HepG2 (cell line): Measurements from ENCODE around the gene PLD1. TPM values are rescaled to one million over a fixed set of nuclear protein-coding genes. Genes with fewer than 3 reads are reported as not detected.

ENCODE experiments used
- ATAC-seq: fragments of 200-7000 bp; cut with Tn5 transposase; 3 replicates; pipeline ENCODE4 v1.9.1; 2020; ENCODE audit warnings: mild to moderate bottlenecking, moderate library complexity
- BruUV-seq: library from RNA; stranded (reverse); fragments of 400-500 nt; replicated peaks from 2 replicates; lab custom pipeline; 2021; lab: Mats Ljungman, UMichigan
- CTCF ChIA-PET: fragments of 300-600 bp; formaldehyde crosslinking; extraction: SDS; loops from one replicate; lab custom pipeline; 2021; ENCODE audit warnings: low total read pairs, inconsistent platforms, low intra/inter-chr PET ratio; lab: Yijun Ruan, JAX
- POLR2A ChIA-PET: fragments of 350-600 bp; sonication (Branson Sonifier 250); formaldehyde crosslinking; loops from one replicate; lab custom pipeline; 2020; ENCODE audit warnings: antibody characterized with exemption, inconsistent platforms; lab: Yijun Ruan, JAX
- DNase-seq: peaks from one replicate; pipeline ENCODE4 v3.0.0-alpha.2; 2015; ENCODE audit warnings: low spot score
- FAIRE-seq: peaks from 3 replicates; lab custom pipeline; 2011; peaks lifted over from hg19 to GRCh38; lab: Jason Lieb, UNC
- H2AFZ ChIP-seq: one replicate; pipeline ENCODE4 v1.6.1; 2011; ENCODE audit warnings: low read length, inconsistent platforms
- H3K27ac ChIP-seq: fragments of 300-600 bp; 3 replicates; pipeline ENCODE4 v1.8.0; 2011; ENCODE audit warnings: mixed run types, mild to moderate bottlenecking, mixed read lengths, low read length, inconsistent platforms; ENCODE audit not compliant: insufficient read depth; ENCODE audit errors: extremely low read length
- H3K27me3 ChIP-seq, 2 experiments: fragments of 200-600 bp in 1 of 2; 2 replicates in 1 of 2; 3 replicates in 1 of 2; pipeline versions ENCODE4 v1.6.0 to v1.8.0; 2011; ENCODE audit warnings: low read length in 2 of 2, mild to moderate bottlenecking in 2 of 2, moderate library complexity in 2 of 2, inconsistent platforms in 1 of 2; ENCODE audit not compliant: insufficient read depth in 2 of 2, control insufficient read depth in 1 of 2
- H3K36me3 ChIP-seq, 2 experiments: fragments of 200-600 bp in 1 of 2; replicated peaks in 1 of 2; 2 replicates in 1 of 2; 3 replicates in 1 of 2; pipeline versions ENCODE4 v1.5.1 to v1.8.0; 2011; ENCODE audit warnings: low read length in 2 of 2, inconsistent platforms in 1 of 2; ENCODE audit not compliant: insufficient read depth in 2 of 2, control insufficient read depth in 1 of 2
- H3K4me1 ChIP-seq: 2 replicates; pipeline ENCODE4 v1.5.1; 2012; ENCODE audit warnings: low read length, inconsistent platforms; ENCODE audit not compliant: insufficient read depth
- H3K4me2 ChIP-seq: 2 replicates; pipeline ENCODE4 v1.6.0; 2011; ENCODE audit warnings: low read depth, low read length, inconsistent platforms
- H3K4me3 ChIP-seq, 3 experiments: fragments of 200-600 bp in 1 of 3; sonication (generic), shearing (Covaris generic) in 1 of 3; replicated peaks in 1 of 3; 2 replicates each; pipeline ENCODE4 v1.5.1; 2011 to 2016; ENCODE audit warnings: low read length in 3 of 3, inconsistent platforms in 2 of 3, low read depth in 2 of 3, mild to moderate bottlenecking in 2 of 3, control low read depth in 1 of 3, mixed read lengths in 1 of 3; ENCODE audit not compliant: insufficient read depth in 1 of 3
- H3K79me2 ChIP-seq: one replicate; pipeline ENCODE4 v1.6.1; 2011; ENCODE audit warnings: low read length, inconsistent platforms; ENCODE audit not compliant: insufficient read depth
- H3K9ac ChIP-seq: 2 replicates; pipeline ENCODE4 v1.6.0; 2011; ENCODE audit warnings: mild to moderate bottlenecking, low read depth, low read length, inconsistent platforms; ENCODE audit not compliant: insufficient read depth
- H3K9me3 ChIP-seq: 2 replicates; pipeline ENCODE4 v1.5.1; 2012; ENCODE audit warnings: mild to moderate bottlenecking, low read length
- H4K20me1 ChIP-seq: 2 replicates; pipeline ENCODE4 v1.6.0; 2011; ENCODE audit warnings: inconsistent platforms, mild to moderate bottlenecking, low read length, moderate library complexity; ENCODE audit not compliant: insufficient read depth
- CEBPG ChIP-seq: IDR thresholded peaks from 2 replicates; pipeline ENCODE4 v1.6.1; 2016
- CERS6 ChIP-seq: sonication (generic); formaldehyde crosslinking; IDR thresholded peaks from 2 replicates; pipeline ENCODE4 v1.5.0; 2020; ENCODE audit warnings: missing genetic modification reagents
- GTF2F1 ChIP-seq: fragments of 150-350 bp; IDR thresholded peaks from 2 replicates; pipeline ENCODE4 v1.6.1; 2014; ENCODE audit warnings: low read length
- MAX ChIP-seq: IDR thresholded peaks from 2 replicates; pipeline ENCODE4 v1.6.1; 2012; ENCODE audit warnings: inconsistent platforms
- NFYB ChIP-seq: sonication (generic); formaldehyde crosslinking; IDR thresholded peaks from 2 replicates; pipeline ENCODE4 v1.4.0; 2020; ENCODE audit warnings: missing genetic modification reagents
- SMC3 ChIP-seq: IDR thresholded peaks from 2 replicates; pipeline ENCODE4 v1.6.1; 2011; ENCODE audit warnings: low read length, improper control_type of control experiment
- ZBTB7A ChIP-seq: sonication (generic); formaldehyde crosslinking; IDR thresholded peaks from 2 replicates; pipeline ENCODE4 v1.8.0; 2022; ENCODE audit warnings: mild to moderate bottlenecking, missing genetic modification reagents
- ZNF75D ChIP-seq: sonication (generic); formaldehyde crosslinking; IDR thresholded peaks from 2 replicates; pipeline ENCODE4 v1.8.1; 2023; ENCODE audit warnings: missing genetic modification reagents, mild to moderate bottlenecking, borderline replicate concordance
- WGBS: methylation state at CpG from one replicate; pipeline ENCODE4 v1.1.6; 2017; ENCODE audit warnings: low lambda C conversion rate; 5-methylcytosine and 5-hydroxymethylcytosine counted together
- in situ Hi-C: cut with HindIII; loops from 2 replicates; pipeline ENCODE4 v1.10.0; 2017; ENCODE audit warnings: low pct_unique_long_range_greater_than_20kb; ENCODE audit not compliant: extremely low pct_ligation_motif_present
- intact Hi-C: fragments of 100-400 bp; cut with micrococcal nuclease; formaldehyde crosslinking; loops from one replicate; pipeline ENCODE4 v1.10.0; 2022; ENCODE audit not compliant: unreplicated experiment
- polyA plus RNA-seq, 8 experiments: library from polyadenylated mRNA; depleted of rRNA in 3 of 8; stranded (reverse) in 7 of 8; unstranded in 1 of 8; fragments of >200 nt; fragmentation: Illumina TruSeq in 4 of 8; extraction: Trizol in 4 of 8; gene quantifications; 2 replicates each; pipeline versions ENCODE4 v1.2.1 to v1.2.3, GENCODE V29; 2011 to 2016; ENCODE audit warnings: low read depth in 4 of 8, missing spikeins in 1 of 8, mixed read lengths in 1 of 8; ENCODE audit not compliant: insufficient read depth in 1 of 8
- total RNA-seq, 5 experiments: library from RNA; depleted of rRNA; stranded (reverse); fragments of >200 nt; fragmentation: Illumina TruSeq; extraction: Trizol; gene quantifications; 2 replicates each; pipeline ENCODE4 v1.2.3, GENCODE V29; 2016; ENCODE audit warnings: low read depth in 1 of 5
- TF ChIP-seq, protein P1 (sequence below): sonication (generic); formaldehyde crosslinking; IDR thresholded peaks from 2 replicates; pipeline ENCODE4 v1.5.0; 2020; ENCODE audit warnings: mild to moderate bottlenecking, missing genetic modification reagents, moderate library complexity

Gene PLD1
- total and polyA plus RNA-seq, 2 of the 13 experiments (the other 11 are each of a cell fraction or from before 2014, with no cell fraction given): 27.1 to 59.4 TPM

DNA sequence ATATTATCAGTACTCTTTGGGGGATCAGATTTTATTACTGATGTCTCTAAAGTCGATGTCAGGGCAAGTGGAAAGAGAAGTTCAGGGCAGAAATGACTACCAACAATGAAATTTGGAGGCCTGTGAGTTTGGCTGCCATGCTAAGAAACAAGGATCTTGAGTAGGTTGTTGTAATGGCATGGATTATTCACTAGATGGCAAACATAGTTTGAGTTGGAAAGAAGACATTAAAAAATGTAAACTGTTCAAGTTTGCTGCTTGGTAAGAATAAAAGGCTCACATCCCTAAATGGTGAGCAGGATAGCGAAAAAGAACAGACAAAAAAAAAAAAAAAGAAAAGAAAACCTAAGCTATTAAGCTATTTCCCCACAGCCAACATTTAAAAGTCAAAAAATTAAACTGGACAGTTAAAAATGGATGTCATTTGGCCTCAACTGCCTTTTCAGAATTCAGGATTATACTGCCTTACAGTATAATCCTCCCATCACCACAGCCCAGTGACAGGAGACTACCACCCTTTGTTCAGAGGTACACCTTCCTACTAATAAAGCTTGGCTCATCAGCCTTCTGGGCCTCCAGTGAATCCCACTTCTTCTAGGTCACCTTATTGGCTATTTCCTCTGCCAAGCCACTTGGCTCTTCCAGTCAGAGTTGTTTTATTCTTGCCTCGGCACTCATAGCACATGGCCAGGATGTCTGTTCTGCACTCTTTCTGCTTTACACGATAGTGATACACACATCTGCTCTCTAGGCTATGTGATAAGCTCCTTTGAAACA, 163.7 kb downstream of the PLD1 start (continued):
- TF ChIP-seq, protein P1, sequence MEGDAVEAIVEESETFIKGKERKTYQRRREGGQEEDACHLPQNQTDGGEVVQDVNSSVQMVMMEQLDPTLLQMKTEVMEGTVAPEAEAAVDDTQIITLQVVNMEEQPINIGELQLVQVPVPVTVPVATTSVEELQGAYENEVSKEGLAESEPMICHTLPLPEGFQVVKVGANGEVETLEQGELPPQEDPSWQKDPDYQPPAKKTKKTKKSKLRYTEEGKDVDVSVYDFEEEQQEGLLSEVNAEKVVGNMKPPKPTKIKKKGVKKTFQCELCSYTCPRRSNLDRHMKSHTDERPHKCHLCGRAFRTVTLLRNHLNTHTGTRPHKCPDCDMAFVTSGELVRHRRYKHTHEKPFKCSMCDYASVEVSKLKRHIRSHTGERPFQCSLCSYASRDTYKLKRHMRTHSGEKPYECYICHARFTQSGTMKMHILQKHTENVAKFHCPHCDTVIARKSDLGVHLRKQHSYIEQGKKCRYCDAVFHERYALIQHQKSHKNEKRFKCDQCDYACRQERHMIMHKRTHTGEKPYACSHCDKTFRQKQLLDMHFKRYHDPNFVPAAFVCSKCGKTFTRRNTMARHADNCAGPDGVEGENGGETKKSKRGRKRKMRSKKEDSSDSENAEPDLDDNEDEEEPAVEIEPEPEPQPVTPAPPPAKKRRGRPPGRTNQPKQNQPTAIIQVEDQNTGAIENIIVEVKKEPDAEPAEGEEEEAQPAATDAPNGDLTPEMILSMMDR: peak; percentile 38
- TF ChIP-seq SMC3 (peak; percentile 6; the same call in 1 of the 2 replicates), CEBPG (CRISPR knock-in tag) (no peak), GTF2F1 (no peak), ZBTB7A (CRISPR knock-in tag) (no peak)

DNA sequence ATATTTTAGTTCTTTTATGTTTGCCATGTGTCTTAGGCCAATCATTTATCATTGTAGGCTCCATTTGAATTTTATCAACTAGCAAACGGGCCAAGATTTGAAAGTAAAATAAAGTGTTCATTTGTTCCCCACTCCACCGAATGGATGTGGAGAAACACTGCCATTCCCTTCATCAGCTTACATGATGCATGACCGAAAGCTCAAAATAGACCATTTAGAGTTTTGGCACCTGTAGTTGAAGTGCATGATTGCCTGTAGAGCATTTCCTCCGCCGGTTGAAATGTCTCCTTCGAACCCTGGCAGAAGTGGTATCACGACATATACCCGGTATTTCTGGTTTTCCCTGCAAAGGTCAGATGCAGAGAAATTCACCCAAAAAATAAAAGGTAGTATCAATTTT, 165.6 kb downstream of the PLD1 start:
- no peak overlapping the region for H3K9ac ChIP-seq
- H3K36me3 ChIP-seq: peaks cover 6 to 43% of the 10 kb centered on the region in 2 experiments
- H3K4me3 ChIP-seq: no peak overlapping the region
- no peak for TF ChIP-seq MAX
- TF ChIP-seq ZNF75D: no peak
- no peak for TF ChIP-seq CERS6 (CRISPR knock-in tag)
- TF ChIP-seq NFYB (CRISPR knock-in tag): no peak
- H3K27ac ChIP-seq: no peak overlapping the region
- no peaks in the 10 kb centered on the region for H3K9me3 ChIP-seq
- ATAC-seq (no peak), FAIRE-seq (no peak), DNase-seq (no peak)
- H2AFZ ChIP-seq: no peak overlapping the region
- ChIA-PET CTCF (no interaction called here), POLR2A (no interaction called here)
- H3K27me3 ChIP-seq: no peaks in the 10 kb centered on the region
- no peak overlapping the region for H3K4me2 ChIP-seq
- intact Hi-C loops: no loop called here
- H3K79me2 ChIP-seq: no peaks in the 10 kb centered on the region
- H3K4me1 ChIP-seq: peaks cover 10% of the 10 kb centered on the region
- 98% methylated on average over 8 of the region's 8 CpGs for WGBS
- BruUV-seq: no TSS peak
- in situ Hi-C loops: no loop called here
- H4K20me1 ChIP-seq: no peaks in the 10 kb centered on the region
